AG10803 (cell line): ENCODE measurements around the gene C9orf85.
A peak's percentile ranks its signal among the peaks of the same experiment; 100 is the strongest.

ENCODE experiments used
- DNase-seq: peaks from one replicate; pipeline ENCODE4 v3.0.0; 2010; ENCODE audit warnings: low read depth
- H3K4me3 ChIP-seq: 2 replicates; pipeline ENCODE4 v1.5.1; 2011; ENCODE audit warnings: mild to moderate bottlenecking, low read length, control low read depth
- CTCF ChIP-seq: conservative IDR thresholded peaks from 2 replicates; pipeline ENCODE4 v1.5.1; 2011; ENCODE audit warnings: mild to moderate bottlenecking, low read length, control low read depth, inconsistent platforms

Gene C9orf85

GRCh38 chr9:71968541-71969090 is 57.2 kb downstream of the C9orf85 start:
- no peak for TF ChIP-seq CTCF
- no peak overlapping the region for H3K4me3 ChIP-seq
- no peak for DNase-seq

GRCh38 chr9:71975833-71976232 is 64.4 kb downstream of the C9orf85 start:
- H3K4me3 ChIP-seq: no peak overlapping the region
- TF ChIP-seq CTCF: peak; percentile 49
- DNase-seq: peak; percentile 24

- no peak overlapping the region for H3K4me3 ChIP-seq
- no peak for DNase-seq
- TF ChIP-seq CTCF: no peak
These were observed 65.6 kb downstream of the C9orf85 start for GRCh38 chr9:71977003-71977402.

GRCh38 chr9:71980266-71981190 is 69.1 kb downstream of the C9orf85 start:
- H3K4me3 ChIP-seq: no peak overlapping the region
- no peak for DNase-seq
- no peak for TF ChIP-seq CTCF

GRCh38 chr9:71981944-71982343 is 70.5 kb downstream of the C9orf85 start:
- no peak for TF ChIP-seq CTCF

GRCh38 chr9:71984403-71984802 is 73.0 kb downstream of the C9orf85 start:
- DNase-seq: peak; percentile 90
- H3K4me3 ChIP-seq: no peak overlapping the region
- no peak for TF ChIP-seq CTCF

More at GRCh38 chr9:71981944-71982343, 70.5 kb downstream of the C9orf85 start:
- DNase-seq: no peak
- no peak overlapping the region for H3K4me3 ChIP-seq

GRCh38 chr9:71984831-71985281 is 73.4 kb downstream of the C9orf85 start:
- no peak overlapping the region for H3K4me3 ChIP-seq
- no peak for DNase-seq
- no peak for TF ChIP-seq CTCF
